NCI-H748 treated with DMSO at 0.1 percent for 48 hours (cell line): ENCODE measurements around the gene EHBP1L1.
"Not testable (repeated sequence)": the region's sequence is repeated elsewhere in the genome, so short reads cannot be mapped to it uniquely, and the experiment has no call there.

ENCODE experiments used
- DNase-seq: peaks from one replicate; lab custom pipeline; 2025; lab: John Stamatoyannopoulos, UW

Gene EHBP1L1

GRCh38 chr11:65636108-65637031 is 60.5 kb downstream of the EHBP1L1 start:
- DNase-seq: no peak

GRCh38 chr11:65637032-65637557 is 61.2 kb downstream of the EHBP1L1 start:
- DNase-seq: no peak

- peak; percentile 47 for DNase-seq
Observed at GRCh38 chr11:65637794-65638419, 62.1 kb downstream of the EHBP1L1 start, which contains the start of gene SIPA1. TSS of gene SIPA1 (plus strand) at chr11:65638101. CDS start at chr11:65640922, 2,821 bp downstream.

- DNase-seq: not testable (repeated sequence)
Observed at GRCh38 chr11:65639228-65639597, 63.4 kb downstream of the EHBP1L1 start.

GRCh38 chr11:65639623-65640482 is 64.0 kb downstream of the EHBP1L1 start:
- DNase-seq: no peak

GRCh38 chr11:65640483-65641296 is 64.8 kb downstream of the EHBP1L1 start:
- no peak for DNase-seq

GRCh38 chr11:65641297-65642013 is 65.6 kb downstream of the EHBP1L1 start:
- no peak for DNase-seq
